A549 (cell line): Measurements from ENCODE around the gene RASGEF1C. TPM values are rescaled to one million over a fixed set of nuclear protein-coding genes. Genes with fewer than 3 reads are reported as not detected.

ENCODE experiments used
- ATAC-seq, 2 experiments: fragments of 200-7000 bp in 1 of 2; fragments of >200 bp in 1 of 2; cut with Nextera tagmentation in 1 of 2; cut with Tn5 transposase in 1 of 2; 3 replicates each; pipeline versions ENCODE4 v1.8.0 to v1.9.1; 2018 to 2020; ENCODE audit warnings: mild to moderate bottlenecking in 1 of 2, moderate library complexity in 1 of 2
- CTCF ChIA-PET: fragments of 300-600 bp; sonication (Branson Sonifier 250); formaldehyde crosslinking; extraction: SDS; loops from one replicate; lab custom pipeline; 2021; ENCODE audit warnings: antibody characterized with exemption, inconsistent platforms; lab: Yijun Ruan, JAX
- POLR2A ChIA-PET: fragments of 350-600 bp; formaldehyde crosslinking; extraction: SDS; loops from one replicate; lab custom pipeline; 2021; ENCODE audit warnings: antibody characterized with exemption, inconsistent platforms; lab: Yijun Ruan, JAX
- DNase-seq, 2 experiments: peaks; one replicate each; pipeline versions ENCODE4 v3.0.0 to v3.0.0-alpha.2; 2011 to 2016; ENCODE audit warnings: low read depth in 1 of 2, low spot score in 1 of 2
- FAIRE-seq: peaks from 2 replicates; lab custom pipeline; 2011; peaks lifted over from hg19 to GRCh38; lab: Jason Lieb, UNC
- H3K27ac ChIP-seq, 2 experiments: fragments of >200 bp; sonication (Bioruptor Twin); formaldehyde crosslinking; 3 replicates each; pipeline ENCODE4 v1.5.1; 2016 to 2017
- H3K4me1 ChIP-seq: fragments of >200 bp; sonication (Bioruptor Twin); formaldehyde crosslinking; 3 replicates; pipeline ENCODE4 v1.6.1; 2016
- H3K4me2 ChIP-seq: fragments of >200 bp; sonication (Bioruptor Twin); formaldehyde crosslinking; 3 replicates; pipeline ENCODE4 v1.6.1; 2016
- H3K4me3 ChIP-seq: fragments of >200 bp; sonication (Bioruptor Twin); formaldehyde crosslinking; 3 replicates; pipeline ENCODE4 v1.5.1; 2016
- H3K9me3 ChIP-seq: fragments of >200 bp; sonication (Bioruptor Twin); formaldehyde crosslinking; 3 replicates; pipeline ENCODE4 v1.6.1; 2016
- CHD4 ChIP-seq: fragments of 200-600 bp; sonication (generic); IDR thresholded peaks from 2 replicates; pipeline ENCODE4 v1.6.1; 2016; ENCODE audit warnings: antibody characterized with exemption, mild to moderate bottlenecking, borderline replicate concordance
- EHMT2 ChIP-seq: fragments of 200-600 bp; sonication (generic); IDR thresholded peaks from 2 replicates; pipeline ENCODE4 v1.6.1; 2016; ENCODE audit warnings: antibody characterized with exemption, low read depth, mild to moderate bottlenecking, moderate library complexity
- ELK1 ChIP-seq: fragments of 150-350 bp; IDR thresholded peaks from 2 replicates; pipeline ENCODE4 v1.6.1; 2014; ENCODE audit warnings: low read depth, mild to moderate bottlenecking, low read length
- ESRRA ChIP-seq: fragments of 150-350 bp; IDR thresholded peaks from 2 replicates; pipeline ENCODE4 v1.6.1; 2014; ENCODE audit warnings: mild to moderate bottlenecking, low read length, borderline replicate concordance
- FOSL2 ChIP-seq, 2 experiments: fragments of 450-650 bp in 1 of 2; fragments of >200 bp in 1 of 2; sonication (Bioruptor Twin) in 1 of 2; formaldehyde crosslinking; IDR thresholded peaks; 2 replicates each; pipeline versions ENCODE4 v1.5.0 to v1.6.1; 2016 to 2020; ENCODE audit warnings: mild to moderate bottlenecking in 1 of 2, moderate library complexity in 1 of 2
- FOXS1 ChIP-seq: fragments of 250-450 bp; sonication (Bioruptor Pico); IDR thresholded peaks from 2 replicates; pipeline ENCODE4 v1.5.0; 2020; ENCODE audit warnings: mild to moderate bottlenecking, moderate library complexity
- HDAC2 ChIP-seq: fragments of 200-600 bp; sonication (generic); IDR thresholded peaks from 2 replicates; pipeline ENCODE4 v1.6.1; 2016
- HES2 ChIP-seq: fragments of >200 bp; sonication (Bioruptor Twin); formaldehyde crosslinking; IDR thresholded peaks from 2 replicates; pipeline ENCODE4 v1.6.1; 2016
- HOXA7 ChIP-seq: fragments of 250-450 bp; sonication (Bioruptor Pico); IDR thresholded peaks from 2 replicates; pipeline ENCODE4 v1.5.0; 2020; ENCODE audit warnings: mild to moderate bottlenecking, moderate library complexity
- PBX3 ChIP-seq: IDR thresholded peaks from 2 replicates; pipeline ENCODE4 v1.6.1; 2012
- ZC3H11A ChIP-seq: fragments of 450-650 bp; IDR thresholded peaks from 2 replicates; pipeline ENCODE4 v1.6.1; 2014; ENCODE audit warnings: antibody characterized with exemption, mild to moderate bottlenecking
- ZNF302 ChIP-seq: fragments of 250-450 bp; sonication (Bioruptor Pico); IDR thresholded peaks from 2 replicates; pipeline ENCODE4 v1.9.0; 2021; ENCODE audit warnings: inconsistent platforms, mild to moderate bottlenecking, moderate library complexity
- WGBS: methylation state at CpG from one replicate; pipeline ENCODE4 v1.1.6; 2017; ENCODE audit errors: missing lambda C conversion rate; 5-methylcytosine and 5-hydroxymethylcytosine counted together
- polyA plus RNA-seq, 4 experiments: library from polyadenylated mRNA; depleted of rRNA in 3 of 4; stranded (reverse); fragments of >200 nt; fragmentation: RNase III in 1 of 4; extraction: RNeasy Plus Mini Kit Qiagen cat#74134 plus additional on column Dnase treatment in 1 of 4; gene quantifications; 2 replicates in 3 of 4; 3 replicates in 1 of 4; pipeline ENCODE4 v1.2.3, GENCODE V29; 2011 to 2017
- TF ChIP-seq, protein P1 (sequence below): fragments of 200-600 bp; sonication (generic); IDR thresholded peaks from 2 replicates; pipeline ENCODE4 v1.6.1; 2016; ENCODE audit warnings: antibody characterized with exemption, mild to moderate bottlenecking, moderate library complexity

RASGEF1C gene
- polyA plus RNA-seq, 2 of the 4 experiments (the other 2 are of a cell fraction): 0.12 TPM; not detected in 1

DNA sequence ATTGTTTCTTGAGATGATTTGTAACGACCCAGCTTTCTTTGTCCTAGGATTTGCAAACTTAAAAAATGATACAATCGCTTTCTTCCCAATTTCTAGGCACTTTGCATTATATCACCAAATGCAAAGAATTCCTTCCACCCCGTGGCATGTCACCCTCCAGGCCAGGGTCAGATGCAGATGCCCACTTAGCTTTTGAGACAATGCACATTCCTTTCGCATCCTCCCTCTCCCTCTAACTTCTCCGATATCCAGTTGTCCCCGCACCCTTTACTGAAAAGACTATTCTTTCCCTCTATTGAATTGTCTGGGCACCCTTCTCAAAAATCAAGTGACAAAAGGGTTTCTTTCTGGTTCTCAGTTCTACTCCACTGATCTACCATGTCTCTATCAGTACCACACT, 154.8 kb downstream of the RASGEF1C start:
- DNase-seq (no peak), FAIRE-seq (no peak), ATAC-seq (no peak)
- CTCF ChIA-PET: no interaction called here
- Histone ChIP-seq H3K27ac (no peak overlapping the region), H3K9me3 (no peaks in the 10 kb centered on the region), H3K4me1 (no peaks in the 10 kb centered on the region), H3K4me2 (no peak overlapping the region), H3K4me3 (no peak overlapping the region)
- TF ChIP-seq CHD4: no peak
- POLR2A ChIA-PET: no interaction called here
- 80% methylated on average over 6 of the region's 6 CpGs for WGBS

- no peaks in the 10 kb centered on the region for H3K9me3 ChIP-seq
- CTCF ChIA-PET: interaction anchor here (0.6 to 2.1 kb wide), 3 partner anchors 10 to 87 kb away, joined by 3 to 8 read pairs (median 3); no protein-coding TSS in a partner anchor
- POLR2A ChIA-PET: no interaction called here
- DNase-seq: no peak
- no peaks in the 10 kb centered on the region for H3K4me1 ChIP-seq
- H3K4me3 ChIP-seq: no peak overlapping the region
- FAIRE-seq: no peak
- TF ChIP-seq EHMT2: no peak
- TF ChIP-seq ESRRA: no peak
- TF ChIP-seq FOSL2 (IDR thresholded peaks at IDR 0.05): no peak
- TF ChIP-seq FOSL2 (CRISPR knock-in tag; IDR thresholded peaks at IDR 0.05): no peak
- TF ChIP-seq FOXS1 (CRISPR knock-in tag): no peak
- no peak for TF ChIP-seq HDAC2
- no peak for TF ChIP-seq ELK1
- TF ChIP-seq HES2: no peak
- TF ChIP-seq, protein P1, sequence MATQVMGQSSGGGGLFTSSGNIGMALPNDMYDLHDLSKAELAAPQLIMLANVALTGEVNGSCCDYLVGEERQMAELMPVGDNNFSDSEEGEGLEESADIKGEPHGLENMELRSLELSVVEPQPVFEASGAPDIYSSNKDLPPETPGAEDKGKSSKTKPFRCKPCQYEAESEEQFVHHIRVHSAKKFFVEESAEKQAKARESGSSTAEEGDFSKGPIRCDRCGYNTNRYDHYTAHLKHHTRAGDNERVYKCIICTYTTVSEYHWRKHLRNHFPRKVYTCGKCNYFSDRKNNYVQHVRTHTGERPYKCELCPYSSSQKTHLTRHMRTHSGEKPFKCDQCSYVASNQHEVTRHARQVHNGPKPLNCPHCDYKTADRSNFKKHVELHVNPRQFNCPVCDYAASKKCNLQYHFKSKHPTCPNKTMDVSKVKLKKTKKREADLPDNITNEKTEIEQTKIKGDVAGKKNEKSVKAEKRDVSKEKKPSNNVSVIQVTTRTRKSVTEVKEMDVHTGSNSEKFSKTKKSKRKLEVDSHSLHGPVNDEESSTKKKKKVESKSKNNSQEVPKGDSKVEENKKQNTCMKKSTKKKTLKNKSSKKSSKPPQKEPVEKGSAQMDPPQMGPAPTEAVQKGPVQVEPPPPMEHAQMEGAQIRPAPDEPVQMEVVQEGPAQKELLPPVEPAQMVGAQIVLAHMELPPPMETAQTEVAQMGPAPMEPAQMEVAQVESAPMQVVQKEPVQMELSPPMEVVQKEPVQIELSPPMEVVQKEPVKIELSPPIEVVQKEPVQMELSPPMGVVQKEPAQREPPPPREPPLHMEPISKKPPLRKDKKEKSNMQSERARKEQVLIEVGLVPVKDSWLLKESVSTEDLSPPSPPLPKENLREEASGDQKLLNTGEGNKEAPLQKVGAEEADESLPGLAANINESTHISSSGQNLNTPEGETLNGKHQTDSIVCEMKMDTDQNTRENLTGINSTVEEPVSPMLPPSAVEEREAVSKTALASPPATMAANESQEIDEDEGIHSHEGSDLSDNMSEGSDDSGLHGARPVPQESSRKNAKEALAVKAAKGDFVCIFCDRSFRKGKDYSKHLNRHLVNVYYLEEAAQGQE: no peak
- TF ChIP-seq, all 56 proteins: peak for 0
- Histone ChIP-seq H3K4me2 (no peak overlapping the region), H3K27ac (no peak overlapping the region)
- no peak for ATAC-seq
- 86% methylated on average over 8 of the region's 8 CpGs for WGBS
Measured at GRCh38 chr5:180053061-180053602, 155.9 kb downstream of the RASGEF1C start.

GRCh38 chr5:180052211-180052818, 156.7 kb downstream of the RASGEF1C start:
- ChIA-PET POLR2A (no interaction called here), CTCF (interaction anchor here (0.5 to 2.1 kb wide), 2 partner anchors 9 to 38 kb away, joined by 3 to 8 read pairs; no protein-coding TSS in a partner anchor)
- Histone ChIP-seq H3K4me1 (no peaks in the 10 kb centered on the region), H3K9me3 (no peaks in the 10 kb centered on the region), H3K27ac (no peak overlapping the region), H3K4me2 (no peak overlapping the region), H3K4me3 (no peak overlapping the region)
- no peak for DNase-seq
- no peak for ATAC-seq
- no peak for FAIRE-seq
- TF ChIP-seq FOXS1 (CRISPR knock-in tag): no peak
- TF ChIP-seq PBX3: no peak
- no peak for TF ChIP-seq ZNF302 (CRISPR knock-in tag)
- TF ChIP-seq HOXA7: no peak
- no peak for TF ChIP-seq ZC3H11A
- WGBS: 88% methylated on average over 5 of the region's 5 CpGs

Other genes starting within 250 kb of the RASGEF1C start
- gene RNF130, start 137.5 kb downstream of the RASGEF1C start, polyA plus RNA-seq (2011; rRNA removed): 50.1 and 57.1 TPM in 2 replicates
- gene RNF130, start 137.5 kb downstream of the RASGEF1C start, polyA plus RNA-seq (2017; fragmentation: RNase III; extraction: RNeasy Plus Mini Kit Qiagen cat#74134 plus additional on column Dnase treatment): 31.1 to 35.0 TPM (median 33.3 TPM) in 3 replicates
- 52.7 and 66.9 TPM in 2 replicates for gene MAPK9, start 82.9 kb upstream of the RASGEF1C start, polyA plus RNA-seq (2011; rRNA removed)
- 34.6 to 36.6 TPM (median 34.7 TPM) in 3 replicates for gene MAPK9, start 82.9 kb upstream of the RASGEF1C start, polyA plus RNA-seq (2017; fragmentation: RNase III; extraction: RNeasy Plus Mini Kit Qiagen cat#74134 plus additional on column Dnase treatment)
- 38.0 and 40.5 TPM in 2 replicates for gene GFPT2, start 144.1 kb upstream of the RASGEF1C start, polyA plus RNA-seq (2011; rRNA removed)
- 24.4 to 34.9 TPM (median 31.6 TPM) in 3 replicates for gene GFPT2, start 144.1 kb upstream of the RASGEF1C start, polyA plus RNA-seq (2017; fragmentation: RNase III; extraction: RNeasy Plus Mini Kit Qiagen cat#74134 plus additional on column Dnase treatment)